ENCODE results near the gene GLB1L2.

Gene GLB1L2

DNA sequence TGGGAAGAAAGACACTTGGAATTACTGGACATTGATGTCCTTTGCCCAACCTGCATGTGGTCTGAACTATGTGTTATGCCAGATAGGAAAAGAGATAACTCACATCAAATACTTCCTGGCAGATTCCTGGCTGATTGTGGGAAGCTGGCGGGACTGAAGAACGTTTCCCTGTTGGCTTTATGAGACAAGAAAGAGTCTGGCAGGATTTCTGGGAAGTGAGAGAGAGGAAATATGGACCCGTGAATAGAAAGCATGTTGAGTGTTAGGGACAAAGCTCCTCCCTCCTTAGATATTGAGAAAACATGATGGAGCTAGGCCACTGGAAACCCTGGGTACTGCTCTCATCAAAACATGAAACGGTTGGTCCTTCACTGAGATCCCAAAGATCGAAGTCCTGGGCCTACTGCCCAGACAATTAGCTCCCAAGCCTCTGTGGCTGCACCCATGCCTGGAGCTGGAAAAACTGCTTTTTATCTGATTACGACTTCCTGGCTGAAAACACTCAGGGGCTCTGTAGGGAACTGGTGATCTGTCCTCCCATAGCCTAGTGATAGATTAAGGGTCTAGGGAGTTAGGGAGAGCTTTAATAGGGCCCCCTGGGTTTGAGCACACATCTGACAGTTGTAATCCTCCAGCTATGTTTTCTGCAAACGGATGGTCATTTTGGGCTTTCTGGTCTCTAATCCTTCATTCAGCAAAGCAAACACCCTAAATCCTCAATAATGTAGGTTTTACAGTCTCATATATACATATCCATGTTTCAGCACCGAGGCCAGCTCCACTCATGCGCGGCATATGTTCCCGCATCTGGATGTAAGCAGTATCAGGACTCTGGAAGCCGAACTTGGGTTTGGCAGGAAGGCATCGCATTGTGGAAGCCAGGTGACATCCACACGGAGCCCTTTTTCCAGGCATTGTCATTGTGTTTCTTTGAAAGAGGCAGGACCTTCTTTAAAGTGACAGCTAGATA, 86.4 kb downstream of the GLB1L2 start:
- DNase-seq (ENCODE audit: low spot score) = no peak

- no peak for DNase-seq (ENCODE audit: low spot score)
Observed at GRCh38 chr11:134423106-134423505, 91.3 kb downstream of the GLB1L2 start.

DNA sequence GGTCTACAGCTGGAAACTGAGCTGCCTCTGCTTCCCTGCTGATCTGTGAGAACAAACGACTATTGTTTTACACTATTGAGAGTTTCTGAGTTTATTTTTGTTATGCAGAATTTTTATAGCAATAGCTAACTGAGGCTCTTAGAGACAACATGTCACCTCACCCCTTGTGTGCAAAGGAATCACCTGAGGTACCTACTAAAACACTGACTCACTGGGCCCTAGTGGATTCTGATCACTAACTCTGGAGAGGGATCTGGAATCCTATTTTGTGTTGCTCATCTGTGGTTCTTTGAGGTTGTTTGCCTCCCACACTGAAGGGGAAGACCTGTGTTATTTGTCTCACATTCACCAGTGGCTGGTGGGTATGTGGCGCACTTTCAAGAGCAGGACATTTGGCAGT, 93.6 kb downstream of the GLB1L2 start:
- DNase-seq (ENCODE audit: low spot score) = no peak

Measured in SK-N-DZ (cell line).